ENCODE results near the gene SRCAP.
A peak's percentile ranks its signal among the peaks of the same experiment; 100 is the strongest.
"Not testable (repeated sequence)": the region's sequence is repeated elsewhere in the genome, so short reads cannot be mapped to it uniquely, and the experiment has no call there.

Gene SRCAP

DNA sequence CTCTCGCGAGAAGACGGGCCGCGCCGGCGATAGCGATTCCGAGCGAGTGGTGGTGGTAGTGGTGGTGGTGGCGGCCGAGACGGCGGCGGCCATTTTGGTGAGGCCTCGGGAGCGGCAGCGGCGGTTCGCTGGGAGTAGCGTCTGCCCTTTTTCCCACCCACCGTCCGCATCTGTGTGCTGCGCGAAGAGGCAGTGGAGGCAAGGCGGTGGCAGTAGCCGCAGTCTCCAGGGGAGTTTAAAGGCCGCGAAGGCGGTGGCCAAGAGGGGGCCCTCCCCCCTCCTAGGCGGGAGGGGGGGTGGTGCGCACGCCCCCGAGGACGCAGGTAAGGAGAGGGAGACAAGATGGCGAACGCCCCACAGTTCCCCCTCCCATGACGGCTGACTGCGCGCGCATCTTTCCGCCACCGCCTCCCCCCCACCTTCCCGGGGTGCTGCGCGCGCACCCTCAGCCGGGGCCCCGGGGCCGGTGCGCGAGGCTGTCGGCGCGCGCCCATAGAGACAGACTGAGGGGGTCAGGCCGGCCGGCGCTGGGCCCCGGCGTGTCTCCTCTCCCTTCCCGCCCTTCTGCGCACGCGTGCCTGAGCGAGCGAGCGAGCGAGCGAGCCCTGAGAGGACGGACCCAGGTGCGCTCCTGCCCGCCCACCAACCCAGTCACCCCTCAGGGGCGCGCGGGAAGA lies 694 bp upstream of the SRCAP start:
- TF ChIP-seq GATA1 (IDR thresholded peaks at IDR 0.05; ENCODE audit: low read depth, low read length) (no peak), POLR2A (IDR thresholded peaks at IDR 0.05; ENCODE audit: low read length) (peak; percentile 92)
- peak; percentile 99 for DNase-seq

DNA sequence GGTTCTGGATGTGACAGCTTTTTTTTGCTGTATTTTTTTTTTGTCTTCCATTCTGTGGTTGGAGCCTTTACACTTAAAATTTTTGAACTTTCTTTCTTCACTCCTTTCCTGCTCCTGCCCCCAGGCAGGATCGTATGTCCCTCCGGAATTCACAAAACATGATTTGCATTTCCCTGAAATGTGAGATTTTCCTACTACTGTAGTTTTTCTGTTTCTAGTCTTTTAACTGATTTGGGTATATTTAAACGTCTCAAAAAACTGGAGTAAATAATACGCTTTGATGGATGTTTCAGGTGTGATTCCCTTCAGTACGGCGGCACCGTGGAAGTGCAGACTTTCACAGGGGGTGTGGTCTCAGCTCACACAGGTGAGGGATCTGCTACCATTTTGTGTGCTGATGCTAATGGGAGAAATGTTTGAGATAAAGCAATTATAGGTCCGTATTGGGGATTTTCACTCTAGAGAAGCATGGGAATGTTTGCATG lies 686 bp downstream of the SRCAP start:
- DNase-seq: no peak
- TF ChIP-seq POLR2A (IDR thresholded peaks at IDR 0.05; ENCODE audit: low read length): no peak
- TF ChIP-seq GATA1 (IDR thresholded peaks at IDR 0.05; ENCODE audit: low read depth, low read length): no peak

GRCh38 chr16:30700491-30700890 lies 1.5 kb downstream of the SRCAP start:
- no peak for TF ChIP-seq GATA1 (IDR thresholded peaks at IDR 0.05; ENCODE audit: low read depth, low read length)
- no peak for TF ChIP-seq POLR2A (IDR thresholded peaks at IDR 0.05; ENCODE audit: low read length)
- DNase-seq: no peak

DNA sequence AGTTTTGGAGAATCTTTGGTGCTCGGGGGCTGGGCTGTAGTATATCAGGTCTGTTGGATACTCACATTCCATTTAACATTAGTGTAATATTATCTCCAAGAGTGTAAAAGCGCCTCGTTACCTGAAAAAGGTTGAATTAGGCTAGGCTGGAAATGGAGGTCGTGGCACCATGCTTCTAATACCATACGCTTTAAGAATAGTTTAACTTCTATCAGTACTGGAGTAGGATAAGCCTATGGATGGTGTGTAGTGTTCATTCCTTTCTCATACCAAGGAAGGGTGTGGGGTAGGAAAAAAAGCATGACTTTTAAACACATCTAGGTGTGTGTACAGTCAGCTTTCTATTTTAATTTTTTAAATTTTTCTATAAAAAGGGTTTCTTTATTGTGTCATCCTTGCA lies 2.0 kb downstream of the SRCAP start:
- no peak for DNase-seq
- no peak for TF ChIP-seq GATA1 (IDR thresholded peaks at IDR 0.05; ENCODE audit: low read depth, low read length)
- no peak for TF ChIP-seq POLR2A (IDR thresholded peaks at IDR 0.05; ENCODE audit: low read length)

DNA sequence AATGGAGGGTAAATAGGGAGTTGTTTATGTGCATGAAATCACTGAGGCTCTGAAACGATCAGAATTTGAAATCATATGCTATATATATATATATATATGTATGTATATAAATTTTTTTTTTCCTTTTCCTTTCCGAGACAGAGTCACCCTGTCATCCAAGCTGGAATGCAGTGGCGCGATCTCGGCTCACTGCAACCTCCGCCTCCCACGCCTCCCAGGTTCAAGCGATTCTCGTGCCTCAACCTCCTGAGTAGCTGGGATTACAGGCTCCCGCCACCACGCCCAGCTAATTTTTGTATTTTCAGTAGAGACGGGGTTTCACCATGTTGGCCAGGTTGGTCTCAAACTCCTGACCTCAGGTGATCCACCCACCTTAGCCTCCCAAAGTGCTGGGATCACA lies 4.1 kb downstream of the SRCAP start:
- DNase-seq: not testable (repeated sequence)

DNA sequence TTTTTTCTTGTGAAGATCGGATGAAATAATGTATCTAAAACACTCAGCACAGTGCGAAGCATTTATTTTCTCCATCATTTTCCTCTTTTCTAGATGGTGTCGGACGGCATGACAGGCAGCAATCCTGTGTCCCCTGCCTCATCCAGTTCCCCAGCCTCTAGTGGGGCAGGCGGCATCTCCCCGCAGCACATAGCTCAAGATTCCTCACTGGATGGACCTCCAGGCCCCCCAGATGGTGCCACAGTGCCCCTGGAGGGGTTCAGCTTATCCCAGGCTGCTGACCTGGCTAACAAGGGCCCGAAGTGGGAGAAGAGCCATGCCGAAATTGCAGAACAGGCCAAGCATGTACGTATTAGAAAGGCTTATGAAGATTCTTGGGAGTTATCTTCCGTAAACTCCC lies 5.0 kb downstream of the SRCAP start:
- TF ChIP-seq POLR2A (IDR thresholded peaks at IDR 0.05; ENCODE audit: low read length) (no peak), GATA1 (IDR thresholded peaks at IDR 0.05; ENCODE audit: low read depth, low read length) (no peak)
- DNase-seq: no peak

DNA sequence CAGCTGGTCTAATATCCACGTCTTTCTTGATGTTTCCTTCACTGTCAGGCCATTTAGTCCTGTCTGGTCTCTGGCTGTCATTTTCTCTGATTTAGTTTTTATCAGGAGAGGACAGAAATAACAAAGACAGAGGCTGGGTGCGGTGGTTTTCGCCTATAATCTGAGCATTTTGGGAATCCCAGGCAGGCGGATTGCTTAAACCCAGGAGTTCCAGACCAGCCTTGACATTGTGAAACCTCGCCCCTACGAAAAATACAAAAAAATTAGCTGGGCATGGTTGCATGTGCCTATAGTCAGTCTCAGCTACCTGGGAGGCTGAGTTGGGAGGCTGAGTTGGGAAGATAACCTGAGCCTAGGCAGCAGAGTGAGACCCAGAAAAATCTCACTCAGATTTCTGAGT lies 7.1 kb downstream of the SRCAP start:
- no peak for DNase-seq
- no peak for TF ChIP-seq POLR2A (IDR thresholded peaks at IDR 0.05; ENCODE audit: low read length)
- no peak for TF ChIP-seq GATA1 (IDR thresholded peaks at IDR 0.05; ENCODE audit: low read depth, low read length)

GRCh38 chr16:30710971-30711370 lies 12.0 kb downstream of the SRCAP start:
- TF ChIP-seq GATA1 (IDR thresholded peaks at IDR 0.05; ENCODE audit: low read depth, low read length) (no peak), POLR2A (IDR thresholded peaks at IDR 0.05; ENCODE audit: low read length) (no peak)
- DNase-seq: no peak

GRCh38 chr16:30711712-30712111 lies 12.7 kb downstream of the SRCAP start:
- TF ChIP-seq GATA1 (IDR thresholded peaks at IDR 0.05; ENCODE audit: low read depth, low read length) (no peak), POLR2A (IDR thresholded peaks at IDR 0.05; ENCODE audit: low read length) (no peak)
- DNase-seq: no peak

DNA sequence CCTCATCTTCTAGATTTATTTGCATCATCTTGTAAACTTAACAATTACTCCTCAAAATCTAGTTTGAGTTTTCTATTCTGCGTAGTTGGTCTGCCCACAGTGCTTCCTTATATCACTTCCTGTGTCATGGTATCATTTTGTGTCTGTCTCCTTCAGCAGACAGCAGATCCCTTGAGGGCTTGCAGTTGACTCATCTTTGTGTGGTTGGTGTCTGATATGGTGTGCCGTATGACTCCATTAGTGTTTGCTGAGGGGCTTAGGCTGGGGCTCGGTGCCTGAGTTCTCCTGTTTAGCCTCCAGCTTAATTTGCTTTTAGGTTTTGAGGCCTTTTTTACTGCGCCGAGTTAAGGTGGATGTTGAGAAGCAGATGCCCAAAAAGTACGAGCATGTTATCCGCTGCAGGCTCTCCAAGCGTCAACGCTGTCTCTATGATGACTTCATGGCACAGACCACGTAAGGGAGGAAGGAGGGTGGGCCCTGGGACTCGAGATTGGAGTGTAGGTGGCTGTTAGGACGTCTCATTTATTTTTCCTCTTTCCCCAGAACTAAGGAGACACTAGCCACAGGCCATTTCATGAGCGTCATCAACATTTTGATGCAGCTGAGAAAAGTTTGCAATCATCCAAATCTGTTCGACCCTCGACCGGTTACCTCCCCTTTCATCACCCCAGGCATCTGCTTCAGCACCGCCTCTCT lies 16.9 kb downstream of the SRCAP start:
- no peak for TF ChIP-seq POLR2A (IDR thresholded peaks at IDR 0.05; ENCODE audit: low read length)
- TF ChIP-seq GATA1 (IDR thresholded peaks at IDR 0.05; ENCODE audit: low read depth, low read length): no peak
- DNase-seq: no peak

DNA sequence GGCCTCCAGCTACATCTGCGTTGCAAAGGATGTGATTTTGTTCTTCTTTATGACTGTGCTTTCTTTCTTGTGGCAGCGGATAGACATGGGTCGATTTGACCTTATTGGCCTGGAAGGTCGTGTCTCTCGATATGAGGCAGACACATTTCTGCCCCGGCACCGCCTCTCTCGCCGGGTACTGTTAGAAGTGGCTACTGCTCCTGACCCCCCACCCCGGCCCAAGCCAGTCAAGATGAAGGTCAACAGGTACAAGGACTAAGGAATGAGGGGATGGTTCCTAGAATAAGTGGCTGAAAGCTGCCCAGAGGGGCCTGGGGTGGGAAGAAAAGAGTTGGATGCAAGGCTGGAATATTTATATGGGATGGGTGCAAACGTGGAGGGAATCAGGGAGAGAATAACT lies 21.1 kb downstream of the SRCAP start:
- TF ChIP-seq POLR2A (IDR thresholded peaks at IDR 0.05; ENCODE audit: low read length): no peak
- TF ChIP-seq GATA1 (IDR thresholded peaks at IDR 0.05; ENCODE audit: low read depth, low read length): no peak
- no peak for DNase-seq

- no peak for DNase-seq
- TF ChIP-seq GATA1 (IDR thresholded peaks at IDR 0.05; ENCODE audit: low read depth, low read length) (no peak), POLR2A (IDR thresholded peaks at IDR 0.05; ENCODE audit: low read length) (no peak)
Observed at GRCh38 chr16:30720694-30721093, 21.7 kb downstream of the SRCAP start.

DNA sequence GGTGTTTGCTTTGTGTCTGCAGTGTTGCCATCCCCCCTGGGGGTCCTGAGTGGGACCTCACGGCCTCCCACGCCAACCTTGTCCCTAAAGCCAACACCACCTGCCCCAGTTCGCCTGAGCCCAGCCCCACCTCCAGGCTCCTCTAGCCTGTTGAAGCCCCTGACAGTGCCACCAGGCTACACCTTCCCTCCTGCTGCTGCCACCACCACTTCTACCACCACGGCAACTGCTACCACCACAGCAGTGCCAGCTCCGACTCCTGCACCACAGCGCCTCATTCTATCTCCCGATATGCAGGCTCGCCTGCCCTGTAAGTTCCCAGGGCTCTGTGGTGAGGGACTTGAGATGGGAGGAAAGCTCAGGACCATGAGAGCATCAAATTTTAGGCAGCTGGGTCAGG lies 22.2 kb downstream of the SRCAP start:
- TF ChIP-seq GATA1 (IDR thresholded peaks at IDR 0.05; ENCODE audit: low read depth, low read length) (no peak), POLR2A (IDR thresholded peaks at IDR 0.05; ENCODE audit: low read length) (no peak)

GRCh38 chr16:30721606-30722005 lies 22.6 kb downstream of the SRCAP start:
- no peak for TF ChIP-seq GATA1 (IDR thresholded peaks at IDR 0.05; ENCODE audit: low read depth, low read length)
- no peak for TF ChIP-seq POLR2A (IDR thresholded peaks at IDR 0.05; ENCODE audit: low read length)
- DNase-seq: no peak

More for the DNA sequence above, 22.2 kb downstream of the SRCAP start:
- DNase-seq: no peak

DNA sequence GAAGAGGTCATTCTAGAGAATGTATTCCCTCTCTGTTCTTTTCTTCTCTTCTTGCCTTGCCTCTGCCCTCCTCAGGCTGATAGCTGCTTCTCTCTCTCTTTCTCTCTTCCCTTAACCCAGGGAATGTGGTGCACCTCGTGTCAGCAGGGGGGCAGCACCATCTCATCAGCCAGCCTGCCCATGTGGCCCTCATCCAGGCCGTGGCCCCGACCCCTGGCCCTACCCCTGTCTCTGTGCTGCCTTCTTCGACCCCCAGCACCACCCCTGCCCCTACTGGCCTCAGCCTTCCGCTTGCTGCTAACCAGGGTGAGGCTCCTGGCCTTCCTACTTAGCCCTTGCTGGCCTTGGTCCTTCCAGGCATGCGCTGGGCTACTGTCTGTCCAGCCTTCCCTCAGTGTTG lies 23.5 kb downstream of the SRCAP start:
- peak; percentile 37 to 40 for DNase-seq
- TF ChIP-seq GATA1 (IDR thresholded peaks at IDR 0.05; ENCODE audit: low read depth, low read length) (no peak), POLR2A (IDR thresholded peaks at IDR 0.05; ENCODE audit: low read length) (no peak)

Data from erythroblast (primary cell).